GM20000 (cell line): ENCODE data around the gene PARD3.

Experiments used
- DNase-seq: peaks from one replicate; pipeline ENCODE4 v3.0.0; 2012; ENCODE audit warnings: low spot score
- CTCF ChIP-seq: IDR thresholded peaks from 2 replicates; pipeline ENCODE4 v1.5.1; 2012; ENCODE audit warnings: mild to moderate bottlenecking, control low read depth; ENCODE audit errors: extremely low read depth, missing control alignments

The PARD3 gene

DNA sequence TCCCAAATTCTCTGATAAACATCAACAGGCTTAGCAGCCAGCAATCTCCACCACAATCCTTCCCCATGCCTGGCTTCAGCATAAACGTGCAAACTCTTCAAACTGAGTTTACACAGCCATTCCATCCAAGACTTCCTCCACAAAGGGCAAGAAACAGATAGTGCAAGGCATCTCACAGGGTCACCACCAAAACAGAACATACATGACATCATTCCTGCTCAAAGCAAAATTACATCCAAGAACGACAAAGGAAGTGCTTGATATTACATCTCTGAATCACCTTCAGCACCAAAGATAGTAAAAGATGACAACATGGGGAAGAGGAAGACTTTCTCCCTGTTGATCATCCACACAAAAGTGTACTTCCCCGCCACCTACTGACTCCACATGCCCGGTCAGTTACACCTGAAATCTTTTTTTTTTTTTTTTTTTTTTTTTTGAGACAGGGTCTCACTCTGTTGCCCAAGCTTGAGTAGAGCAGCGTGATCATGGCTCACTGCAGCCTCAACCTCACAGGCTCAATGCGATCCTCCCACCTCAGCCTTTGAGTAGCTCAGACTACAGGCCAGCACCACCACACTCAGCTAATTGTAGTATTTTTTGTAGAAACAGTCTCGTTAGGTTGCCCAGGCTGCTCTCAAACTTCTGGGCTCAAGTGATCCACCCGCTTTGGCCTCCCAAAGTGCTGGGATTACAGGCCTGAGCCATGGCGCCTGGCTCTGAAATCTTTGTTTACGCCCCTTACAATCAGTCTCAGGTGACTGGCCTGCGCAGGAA lies 127.5 kb downstream of the PARD3 start:
- no peak for DNase-seq
- no peak for TF ChIP-seq CTCF

DNA sequence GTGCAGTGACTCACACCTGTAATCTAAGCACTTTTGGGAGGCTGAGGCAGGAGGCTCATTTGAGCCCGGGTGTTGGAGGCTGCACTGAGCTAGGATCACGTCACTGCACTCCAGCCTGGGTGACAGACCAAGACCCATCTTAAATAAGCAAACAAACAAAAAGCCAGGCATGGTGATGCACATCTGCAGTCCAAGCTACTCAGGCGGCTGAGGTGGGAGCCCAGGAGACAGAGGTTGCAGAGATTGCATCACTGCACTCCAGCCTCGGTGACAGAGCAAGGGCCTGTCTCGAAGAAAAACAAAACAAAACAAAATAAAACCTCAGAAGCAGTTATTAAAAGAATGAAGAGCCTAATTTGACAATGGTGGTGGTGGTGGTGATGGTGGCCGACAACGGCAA lies 132.5 kb downstream of the PARD3 start:
- no peak for TF ChIP-seq CTCF
- DNase-seq, result no peak

DNA sequence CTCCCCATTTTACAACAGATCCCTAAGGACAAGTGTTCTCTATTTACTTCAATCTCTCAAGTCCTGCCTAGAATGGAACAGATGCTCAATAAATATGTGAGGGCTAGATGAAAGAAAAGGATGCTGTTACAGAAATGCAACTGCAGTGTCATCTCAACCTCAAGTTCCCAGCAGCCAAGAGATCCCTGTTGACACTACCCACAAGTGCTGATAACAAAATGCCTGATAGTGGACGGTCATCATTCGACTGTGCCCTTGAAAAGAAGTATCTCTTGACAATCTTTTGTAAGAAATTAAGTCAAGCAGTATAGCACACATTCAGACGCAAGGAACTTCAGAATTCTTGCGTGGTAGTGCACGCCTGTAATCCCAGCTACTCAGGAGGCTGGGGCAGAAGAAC lies 133.2 kb downstream of the PARD3 start:
- TF ChIP-seq CTCF, result no peak
- no peak for DNase-seq

DNA sequence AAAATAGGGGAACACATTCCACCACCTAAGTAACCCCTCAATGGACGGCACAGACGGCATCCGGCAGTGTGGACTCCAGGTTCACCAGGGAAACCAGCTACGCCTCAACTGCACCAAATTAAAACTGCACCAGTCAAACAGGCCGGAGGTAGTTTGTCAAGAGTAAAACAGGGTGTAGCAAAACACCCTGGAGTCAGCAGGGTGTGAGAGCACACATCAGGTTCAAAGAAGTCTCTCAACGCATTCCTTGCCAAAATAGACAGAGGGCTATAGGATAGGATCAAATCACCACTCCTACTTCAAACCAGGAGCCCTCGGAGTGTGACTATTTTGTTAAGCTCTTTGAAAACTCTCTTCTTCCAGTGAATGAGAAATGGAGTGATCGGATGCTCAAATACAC lies 135.9 kb downstream of the PARD3 start:
- DNase-seq, result no peak
- no peak for TF ChIP-seq CTCF

DNA sequence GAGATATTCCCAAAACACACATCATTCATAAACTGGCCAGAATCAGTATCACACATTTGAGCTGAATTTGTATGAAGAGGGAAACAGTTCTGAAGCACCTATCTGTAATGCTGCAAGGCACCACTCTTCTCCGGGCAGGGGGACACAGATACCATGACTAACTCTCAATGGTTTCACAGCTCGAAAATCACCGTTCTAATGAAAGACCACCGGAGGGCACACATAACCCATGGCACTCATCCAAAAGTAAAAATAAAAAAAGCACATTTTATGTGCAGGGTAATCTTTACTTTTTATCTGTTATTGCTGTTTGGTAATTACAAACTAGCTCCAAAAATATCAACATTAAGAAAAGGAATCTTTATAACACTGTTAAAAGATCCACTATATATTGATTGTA lies 137.5 kb downstream of the PARD3 start:
- no peak for TF ChIP-seq CTCF

GRCh38 chr10:34677132-34677531 lies 138.0 kb downstream of the PARD3 start:
- no peak for TF ChIP-seq CTCF
- DNase-seq, result no peak

More for the DNA sequence above, 137.5 kb downstream of the PARD3 start:
- no peak for DNase-seq

GRCh38 chr10:34674176-34674575 lies 140.9 kb downstream of the PARD3 start:
- TF ChIP-seq CTCF, result no peak
- no peak for DNase-seq
